DMS 273 (cell line): ENCODE data around the gene SPOCD1.

Experiments
- DNase-seq: peaks from one replicate; lab custom pipeline; 2025; ENCODE audit not compliant: unreplicated experiment; lab: John Stamatoyannopoulos, UW

SPOCD1 gene

DNA sequence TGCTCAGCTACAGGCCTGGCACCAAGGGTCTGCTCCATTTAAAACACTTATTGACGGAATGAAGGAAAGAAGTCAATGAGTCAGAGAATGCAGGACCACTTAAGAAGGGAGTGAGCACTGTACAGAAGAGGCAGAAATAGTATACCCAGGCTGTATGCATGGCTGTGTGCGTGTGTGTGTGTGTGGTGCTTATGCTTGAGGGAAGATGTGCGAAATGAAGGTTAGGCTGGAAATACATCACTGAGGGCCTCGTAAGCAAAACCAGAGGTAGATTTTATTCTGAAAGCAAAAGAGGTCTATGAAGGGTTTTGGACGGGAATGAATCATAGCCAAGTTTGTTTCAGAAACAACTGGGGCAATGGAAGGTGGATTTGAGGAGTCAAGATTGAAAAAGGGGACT lies 42.0 kb downstream of the SPOCD1 start:
- DNase-seq: no peak

DNA sequence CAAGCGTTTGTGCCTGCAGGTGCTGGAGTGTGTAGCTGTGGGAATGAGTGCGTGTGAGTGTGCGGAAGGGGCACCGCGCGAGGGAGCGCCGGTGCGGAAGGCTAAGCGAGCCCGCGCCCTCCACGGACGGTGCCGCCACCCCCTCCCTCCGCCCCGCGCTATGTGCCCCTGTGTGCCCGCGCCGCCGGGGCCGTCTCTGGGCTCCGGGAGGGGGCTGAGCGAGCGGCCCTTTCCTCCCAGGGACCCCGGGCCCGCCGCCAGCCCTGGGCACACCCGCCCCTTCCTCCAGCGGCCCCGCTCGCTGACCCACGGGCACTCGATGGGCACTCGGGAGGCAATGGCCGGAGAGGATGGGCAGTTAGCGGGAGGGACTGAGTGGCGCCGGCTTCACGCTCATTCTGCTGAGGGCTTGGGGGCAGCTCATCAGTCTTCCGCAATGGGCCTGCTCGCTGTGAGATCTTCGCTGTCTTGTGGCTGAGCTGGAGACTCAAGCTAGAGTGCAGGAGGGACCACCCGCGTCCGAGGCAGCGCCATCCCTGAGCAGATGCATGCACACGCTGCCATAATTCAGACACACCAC lies 43.1 kb downstream of the SPOCD1 start:
- no peak for DNase-seq

DNA sequence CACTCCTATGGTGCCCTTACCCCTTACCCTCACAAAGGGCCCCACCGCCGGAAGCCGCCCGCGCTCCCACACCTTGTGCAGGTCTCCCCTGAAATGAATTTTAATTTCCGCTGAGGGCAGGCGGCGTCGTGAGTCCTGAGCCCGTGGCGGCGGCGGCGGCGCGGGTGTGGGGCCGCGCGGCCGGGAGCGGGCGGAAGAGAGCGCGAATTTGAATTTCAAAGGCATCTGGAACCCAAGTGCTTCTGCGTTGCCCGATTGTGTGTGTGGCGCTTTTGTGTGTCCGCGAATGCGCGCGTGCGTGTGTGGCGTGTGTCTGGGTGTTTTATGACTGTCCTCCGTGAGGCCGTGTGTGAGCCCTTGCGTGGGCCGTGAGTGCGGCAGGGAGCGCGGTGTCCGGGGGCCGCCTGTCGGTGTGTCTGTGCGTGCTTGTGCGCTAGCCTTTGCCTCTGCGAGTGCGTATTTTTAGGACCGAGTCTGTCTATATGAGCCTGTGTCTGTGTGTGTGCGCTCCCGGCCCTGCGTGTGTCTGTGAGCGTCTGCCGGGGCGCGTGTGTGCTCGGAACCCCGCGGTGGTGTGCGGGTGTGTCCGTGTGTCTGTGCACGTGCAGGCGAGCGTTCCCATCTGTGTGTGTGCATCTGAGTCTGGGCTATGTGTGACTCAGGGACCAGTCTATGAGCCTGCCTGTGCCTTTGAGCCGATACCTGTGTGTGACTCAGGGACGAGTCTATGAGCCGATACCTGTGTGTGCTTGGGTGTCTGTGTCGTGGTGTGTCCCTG lies 43.7 kb downstream of the SPOCD1 start:
- no peak for DNase-seq

DNA sequence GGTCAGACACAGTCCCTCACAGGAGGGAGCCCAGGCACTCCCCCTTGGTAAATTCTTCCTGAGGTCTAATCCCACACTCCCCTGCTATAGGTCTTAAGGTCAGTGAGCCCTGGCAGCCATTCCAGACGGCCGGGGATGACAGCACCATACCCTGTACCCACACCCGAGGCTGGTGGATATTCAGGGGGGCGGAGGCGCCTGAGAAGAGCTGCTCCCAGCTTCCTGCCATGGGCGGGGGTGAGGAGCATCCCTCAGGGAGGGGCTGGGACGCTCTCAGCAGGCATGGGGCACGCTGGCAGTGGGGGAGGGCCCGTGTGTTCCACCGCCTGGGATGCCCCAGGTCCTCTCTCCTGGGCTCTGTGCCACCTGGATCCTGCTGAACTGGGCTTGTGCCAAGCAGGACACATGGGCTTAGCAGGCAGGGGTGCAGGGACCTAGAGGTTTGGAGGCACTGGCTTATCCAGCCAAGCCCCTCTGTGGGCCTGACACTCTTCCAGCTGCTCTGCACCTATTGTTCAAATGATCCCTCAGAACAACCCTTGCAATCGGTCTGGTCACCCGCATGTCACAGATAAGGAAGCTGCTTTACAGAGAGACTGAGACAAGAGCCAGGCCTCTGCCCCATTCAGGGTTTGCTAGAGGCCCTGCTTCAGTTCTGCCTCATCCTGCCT lies 46.0 kb downstream of the SPOCD1 start:
- DNase-seq: peak; percentile 84

DNA sequence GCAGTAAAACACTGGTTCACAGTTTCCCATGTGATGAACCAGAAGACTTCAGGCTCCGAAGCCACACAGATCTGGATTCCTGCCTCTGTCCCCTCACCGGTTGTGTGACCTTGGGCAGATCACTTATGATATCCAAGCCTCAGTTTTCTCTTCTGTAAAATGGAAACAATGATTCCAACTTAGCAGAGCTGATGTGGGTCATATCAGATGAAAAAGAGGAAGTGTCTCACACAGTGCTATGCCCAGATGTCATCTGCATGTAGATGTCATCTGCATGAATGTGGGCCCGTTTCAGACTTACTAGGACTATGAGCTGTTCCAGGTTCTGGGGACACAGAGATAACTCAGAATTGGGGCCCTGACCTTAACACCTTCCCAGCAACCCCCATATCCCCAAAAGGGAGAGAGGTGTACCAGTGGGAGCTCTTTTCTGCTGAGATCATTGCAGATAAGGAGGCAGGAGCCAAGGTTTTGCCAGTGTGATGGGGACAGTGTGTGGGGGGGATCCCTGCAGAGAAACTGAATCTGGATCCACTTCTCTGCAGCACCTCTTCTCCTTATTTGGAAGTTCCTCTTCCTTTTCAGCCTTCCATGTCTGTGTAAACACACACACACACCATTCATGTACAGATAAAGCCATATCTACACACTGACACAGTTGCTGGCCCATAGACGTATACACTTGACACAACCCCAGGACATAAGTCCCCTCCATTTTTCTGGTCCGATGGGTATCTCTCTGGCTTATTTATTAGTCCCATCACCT lies 46.7 kb downstream of the SPOCD1 start:
- DNase-seq: no peak

GRCh38 chr1:31768407-31768907 lies 47.4 kb downstream of the SPOCD1 start:
- DNase-seq: no peak

- peak; percentile 38 for DNase-seq
These were observed 48.6 kb downstream of the SPOCD1 start for GRCh38 chr1:31767225-31767624.

- no peak for DNase-seq
These were observed 50.3 kb downstream of the SPOCD1 start for GRCh38 chr1:31765516-31765915.

- peak; percentile 83 for DNase-seq
These were observed 50.8 kb downstream of the SPOCD1 start for GRCh38 chr1:31765041-31765467.

- peak; percentile 77 for DNase-seq
These were observed 51.3 kb downstream of the SPOCD1 start, which contains the start of gene ADGRB2 for GRCh38 chr1:31764312-31765040. Gene ADGRB2, minus strand, starts transcription at chr1:31764340. Its CDS starts 7,119 bp downstream, at chr1:31757221.

- peak; percentile 60 for DNase-seq
These were observed 52.0 kb downstream of the SPOCD1 start for GRCh38 chr1:31763671-31764311.

GRCh38 chr1:31762726-31763670 lies 52.8 kb downstream of the SPOCD1 start:
- DNase-seq: peak; percentile 95

DNA sequence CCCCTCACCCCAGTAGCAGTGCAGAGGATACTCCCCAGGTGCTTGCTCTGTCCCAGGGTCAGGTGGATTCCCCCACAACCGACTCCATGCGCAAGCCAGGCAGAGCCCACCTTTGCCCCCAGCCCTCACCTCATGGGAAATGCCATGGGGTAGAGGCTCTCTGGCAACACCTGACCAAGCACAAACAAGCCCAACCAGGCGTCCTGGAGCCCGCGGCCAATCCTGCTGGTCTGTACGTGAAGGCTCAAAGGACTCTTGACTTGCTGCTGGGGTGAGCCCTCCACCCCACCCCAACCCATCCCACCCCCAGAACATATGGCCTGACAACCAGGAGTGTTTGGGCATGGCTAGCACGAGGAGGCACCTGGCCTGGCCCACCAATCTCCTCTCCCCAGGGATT lies 53.5 kb downstream of the SPOCD1 start:
- no peak for DNase-seq

DNA sequence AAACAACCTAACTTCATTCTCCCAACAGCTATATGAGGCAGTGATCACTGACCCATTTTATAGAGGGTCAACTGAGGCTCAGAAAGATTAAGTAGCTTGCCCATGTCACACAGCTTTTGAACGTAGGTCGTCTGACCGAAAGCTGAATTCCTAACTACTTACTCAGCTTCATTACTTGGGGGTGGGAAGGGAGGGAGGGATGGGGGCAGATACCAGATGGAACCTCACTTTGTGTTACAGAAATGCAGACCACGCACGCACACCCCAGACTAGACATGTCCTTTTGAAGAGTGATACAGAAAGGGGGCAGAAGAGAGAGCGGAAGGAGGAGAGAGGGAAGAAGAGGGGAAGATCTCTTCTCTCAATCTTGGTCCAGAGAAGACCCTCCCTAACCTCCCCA lies 53.9 kb downstream of the SPOCD1 start:
- DNase-seq: no peak

DNA sequence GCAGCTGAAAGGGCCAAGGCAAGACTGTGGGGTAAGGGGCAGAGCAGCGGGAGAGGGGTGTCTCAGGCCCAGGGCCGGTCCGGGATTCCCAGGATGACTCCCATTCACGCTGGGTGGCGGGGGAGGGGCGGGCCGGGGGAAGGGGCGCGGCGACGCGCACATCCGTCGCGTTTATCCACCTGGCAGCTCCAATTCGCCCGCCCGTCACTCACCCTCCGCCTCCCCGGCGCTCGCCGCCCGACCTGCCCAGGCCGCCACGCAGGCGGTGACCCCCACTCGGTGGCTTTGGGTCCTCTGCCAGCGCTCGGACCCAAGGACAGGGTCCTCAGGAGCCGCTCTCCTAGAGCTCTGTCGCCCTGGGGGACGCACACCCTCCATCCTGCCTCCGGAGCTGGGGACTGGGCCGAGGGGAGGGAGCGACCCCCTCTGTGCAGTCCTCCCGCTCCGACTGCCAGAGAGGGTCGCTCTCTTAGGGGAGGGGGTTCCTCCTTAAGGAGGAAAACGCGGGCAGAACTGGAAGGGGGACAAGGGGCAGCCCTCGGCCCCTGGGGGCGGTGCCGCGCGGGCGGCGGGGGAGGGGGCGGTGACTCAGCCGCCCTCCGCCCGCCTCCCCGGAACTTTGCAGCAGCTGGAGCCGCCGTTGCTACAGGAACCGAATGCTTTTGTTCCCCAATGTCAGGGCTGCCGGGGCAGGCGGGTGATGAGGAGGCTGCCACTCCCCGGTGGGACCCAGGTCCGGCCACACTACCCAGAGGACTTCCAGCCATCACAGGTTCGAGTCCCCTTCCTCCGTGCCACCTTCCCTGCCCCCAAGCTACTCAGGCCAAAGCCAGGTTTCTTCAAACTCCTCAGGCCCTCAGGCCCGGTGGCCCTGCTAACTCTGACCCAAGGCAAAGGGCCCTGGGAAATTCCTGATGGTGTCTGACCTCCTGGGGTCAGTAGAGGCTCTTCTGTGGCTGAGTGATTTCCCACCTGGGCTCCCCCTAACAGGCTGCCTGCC lies 55.1 kb downstream of the SPOCD1 start:
- peak; percentile 72 for DNase-seq

GRCh38 chr1:31759298-31760023 lies 56.4 kb downstream of the SPOCD1 start:
- DNase-seq: no peak

GRCh38 chr1:31758823-31759222 lies 57.0 kb downstream of the SPOCD1 start:
- no peak for DNase-seq
